ENCODE measurements around the gene NBEA. TPM values are rescaled to one million over a fixed set of nuclear protein-coding genes. Genes with fewer than 3 reads are reported as not detected.

NBEA gene
- total and polyA plus RNA-seq, 11 donors = 5.0 to 39.2 (median 23.2) TPM

DNA sequence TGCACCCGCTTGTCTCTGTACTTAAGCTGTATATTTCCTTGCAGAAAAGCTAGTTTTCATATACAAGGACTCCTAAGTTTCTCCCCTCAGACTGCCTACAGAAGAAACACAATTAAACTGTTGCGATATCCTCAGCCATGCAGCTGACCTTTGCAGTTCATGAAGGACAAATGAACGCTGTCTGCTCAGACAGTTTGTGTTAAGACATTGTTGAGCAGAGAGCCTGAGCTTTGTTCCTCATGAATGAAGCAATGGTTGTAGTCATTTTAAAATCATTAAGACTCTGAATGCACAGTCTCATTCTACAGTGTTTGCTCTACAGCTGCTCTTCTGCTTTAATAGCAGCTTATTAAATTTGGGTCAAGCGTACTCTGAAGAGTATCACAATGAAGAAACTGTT is 557.6 kb downstream of the NBEA start:
- WGBS, 4 donors = 70 to 84% (median 76%) methylated on average over 4 of the region's 4 CpGs
- Histone ChIP-seq H3K27ac (no peak overlapping the region), H3K9me3 (peaks cover 0 to 11% (median 5%) of the 10 kb centered on the region in 12 donors), H3K27me3 (no peaks in the 10 kb centered on the region), H3K4me3 (no peak overlapping the region), H3K36me3 (no peaks in the 10 kb centered on the region), H3K4me1 (peaks cover 0 to 13% (median 0%) of the 10 kb centered on the region in 12 donors)
- TF ChIP-seq, protein P1, sequence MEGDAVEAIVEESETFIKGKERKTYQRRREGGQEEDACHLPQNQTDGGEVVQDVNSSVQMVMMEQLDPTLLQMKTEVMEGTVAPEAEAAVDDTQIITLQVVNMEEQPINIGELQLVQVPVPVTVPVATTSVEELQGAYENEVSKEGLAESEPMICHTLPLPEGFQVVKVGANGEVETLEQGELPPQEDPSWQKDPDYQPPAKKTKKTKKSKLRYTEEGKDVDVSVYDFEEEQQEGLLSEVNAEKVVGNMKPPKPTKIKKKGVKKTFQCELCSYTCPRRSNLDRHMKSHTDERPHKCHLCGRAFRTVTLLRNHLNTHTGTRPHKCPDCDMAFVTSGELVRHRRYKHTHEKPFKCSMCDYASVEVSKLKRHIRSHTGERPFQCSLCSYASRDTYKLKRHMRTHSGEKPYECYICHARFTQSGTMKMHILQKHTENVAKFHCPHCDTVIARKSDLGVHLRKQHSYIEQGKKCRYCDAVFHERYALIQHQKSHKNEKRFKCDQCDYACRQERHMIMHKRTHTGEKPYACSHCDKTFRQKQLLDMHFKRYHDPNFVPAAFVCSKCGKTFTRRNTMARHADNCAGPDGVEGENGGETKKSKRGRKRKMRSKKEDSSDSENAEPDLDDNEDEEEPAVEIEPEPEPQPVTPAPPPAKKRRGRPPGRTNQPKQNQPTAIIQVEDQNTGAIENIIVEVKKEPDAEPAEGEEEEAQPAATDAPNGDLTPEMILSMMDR (IDR thresholded peaks at IDR 0.05) = no peak
- no peak for TF ChIP-seq POLR2A (IDR thresholded peaks at IDR 0.05)
- intact Hi-C loops (cut with DNase I) = loop anchor here in 1 of 10 donors (2.0 kb wide), 1 partner anchor 17 kb away; no protein-coding TSS in a partner anchor
- ATAC-seq (peak in 2 of 4 donors; percentile 42 to 52), DNase-seq (no peak)

DNA sequence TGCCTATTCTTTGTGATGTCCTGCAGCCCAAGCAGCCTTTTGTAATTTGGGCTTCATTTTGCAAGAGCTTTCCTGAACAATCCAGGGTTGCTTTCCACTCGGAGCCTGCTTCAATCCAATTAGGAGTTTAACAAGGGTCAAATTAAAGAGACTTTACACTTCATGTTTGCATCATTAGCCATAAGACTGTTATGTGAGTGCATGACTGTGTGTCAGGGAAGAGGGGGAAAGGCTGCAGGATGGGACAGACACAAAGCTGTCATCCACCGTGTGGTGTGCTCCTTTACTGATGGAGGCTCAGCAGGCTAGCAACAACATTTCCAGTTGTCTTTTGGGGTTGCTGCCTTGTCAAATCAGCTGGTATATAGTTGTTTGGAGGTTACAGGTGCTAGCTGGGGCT is 558.1 kb downstream of the NBEA start:
- Histone ChIP-seq H3K27ac (no peak overlapping the region), H3K36me3 (no peaks in the 10 kb centered on the region), H3K9me3 (peaks cover 0 to 7% (median 1%) of the 10 kb centered on the region in 12 donors), H3K4me1 (peaks cover 0 to 13% (median 0%) of the 10 kb centered on the region in 12 donors), H3K27me3 (no peaks in the 10 kb centered on the region), H3K4me3 (no peak overlapping the region)
- 72 to 82% (median 80%) methylated on average over 2 of the region's 2 CpGs for WGBS, 4 donors
- no peak for ATAC-seq
- no peak for DNase-seq
- TF ChIP-seq, protein P1 (IDR thresholded peaks at IDR 0.05) = no peak
- TF ChIP-seq POLR2A (IDR thresholded peaks at IDR 0.05) = no peak
- intact Hi-C loops (cut with DNase I) = no loop called here

DNA sequence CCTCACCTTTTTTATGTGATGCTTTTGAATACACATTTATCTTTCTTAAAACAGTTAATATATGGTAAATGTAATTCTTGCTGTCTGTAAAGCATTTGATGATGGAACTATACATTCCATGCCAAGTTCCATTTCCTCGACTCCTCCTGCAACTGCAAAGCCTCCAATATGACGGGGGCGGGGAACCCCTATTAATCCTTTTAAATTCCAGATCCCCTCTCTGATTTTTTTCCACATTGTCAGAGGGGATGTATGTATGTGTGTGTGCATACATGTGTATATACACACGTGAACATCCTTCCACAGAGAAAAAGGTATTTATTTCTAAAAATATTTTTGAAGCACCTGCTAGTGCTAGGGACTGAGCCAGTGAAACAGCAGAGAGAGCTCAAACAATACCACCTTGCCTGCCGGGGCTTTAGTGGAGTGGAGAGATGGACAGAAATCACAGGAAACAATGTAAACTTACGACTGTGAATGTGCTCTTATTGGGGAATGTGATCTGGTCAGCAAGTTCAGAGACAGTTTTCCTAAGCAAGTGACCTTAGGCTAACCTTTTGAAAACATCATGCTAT is 559.7 kb downstream of the NBEA start:
- intact Hi-C loops (cut with DNase I) = no loop called here
- H3K36me3 ChIP-seq = no peaks in the 10 kb centered on the region
- H3K9me3 ChIP-seq = no peaks in the 10 kb centered on the region
- H3K27me3 ChIP-seq = no peaks in the 10 kb centered on the region
- TF ChIP-seq POLR2A (IDR thresholded peaks at IDR 0.05) = no peak
- peaks cover 0 to 13% (median 0%) of the 10 kb centered on the region in 12 donors for H3K4me1 ChIP-seq
- ATAC-seq = no peak
- WGBS, 4 donors = 74 to 80% (median 78%) methylated on average over 6 of the region's 6 CpGs
- no peak overlapping the region for H3K4me3 ChIP-seq
- no peak for DNase-seq
- no peak overlapping the region for H3K27ac ChIP-seq

DNA sequence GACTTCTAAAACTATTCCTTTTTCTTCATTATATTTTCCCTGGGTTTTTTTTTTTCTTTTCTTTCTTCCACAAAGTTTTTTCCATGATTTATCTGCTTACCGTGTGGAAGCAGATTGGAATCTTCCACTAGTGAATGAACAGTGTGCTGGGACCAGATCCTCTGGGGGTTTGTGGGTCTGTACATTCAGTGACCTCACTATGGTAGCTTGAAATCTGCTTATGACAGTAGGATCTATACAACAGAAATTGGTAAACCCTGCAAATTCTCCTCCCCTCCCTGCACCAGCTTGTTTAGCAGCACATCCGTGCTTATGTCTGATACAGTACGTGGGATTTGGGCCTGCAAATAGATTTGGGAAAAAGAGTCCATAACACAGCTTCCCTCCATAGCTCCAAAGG is 560.4 kb downstream of the NBEA start:
- 62 to 87% (median 68%) methylated on average over 3 of the region's 3 CpGs for WGBS, 4 donors
- no peak for ATAC-seq
- Histone ChIP-seq H3K4me1 (peaks cover 0 to 13% (median 0%) of the 10 kb centered on the region in 12 donors), H3K27ac (no peak overlapping the region), H3K27me3 (no peaks in the 10 kb centered on the region), H3K4me3 (no peak overlapping the region), H3K36me3 (no peaks in the 10 kb centered on the region), H3K9me3 (no peaks in the 10 kb centered on the region)
- intact Hi-C loops (cut with DNase I) = no loop called here
- TF ChIP-seq, protein P1 (IDR thresholded peaks at IDR 0.05) = no peak
- no peak for TF ChIP-seq POLR2A (IDR thresholded peaks at IDR 0.05)
- DNase-seq = no peak

All from heart left ventricle (tissue), 16 donors.